GM15510 (cell line): Measurements from ENCODE around the gene CLIC5.

Experiments
- POLR2A ChIP-seq: IDR thresholded peaks from 3 replicates; pipeline ENCODE4 v1.6.1; 2011; ENCODE audit warnings: borderline replicate concordance; ENCODE audit not compliant: insufficient read length; ENCODE audit errors: extremely low read depth

CLIC5 gene

DNA sequence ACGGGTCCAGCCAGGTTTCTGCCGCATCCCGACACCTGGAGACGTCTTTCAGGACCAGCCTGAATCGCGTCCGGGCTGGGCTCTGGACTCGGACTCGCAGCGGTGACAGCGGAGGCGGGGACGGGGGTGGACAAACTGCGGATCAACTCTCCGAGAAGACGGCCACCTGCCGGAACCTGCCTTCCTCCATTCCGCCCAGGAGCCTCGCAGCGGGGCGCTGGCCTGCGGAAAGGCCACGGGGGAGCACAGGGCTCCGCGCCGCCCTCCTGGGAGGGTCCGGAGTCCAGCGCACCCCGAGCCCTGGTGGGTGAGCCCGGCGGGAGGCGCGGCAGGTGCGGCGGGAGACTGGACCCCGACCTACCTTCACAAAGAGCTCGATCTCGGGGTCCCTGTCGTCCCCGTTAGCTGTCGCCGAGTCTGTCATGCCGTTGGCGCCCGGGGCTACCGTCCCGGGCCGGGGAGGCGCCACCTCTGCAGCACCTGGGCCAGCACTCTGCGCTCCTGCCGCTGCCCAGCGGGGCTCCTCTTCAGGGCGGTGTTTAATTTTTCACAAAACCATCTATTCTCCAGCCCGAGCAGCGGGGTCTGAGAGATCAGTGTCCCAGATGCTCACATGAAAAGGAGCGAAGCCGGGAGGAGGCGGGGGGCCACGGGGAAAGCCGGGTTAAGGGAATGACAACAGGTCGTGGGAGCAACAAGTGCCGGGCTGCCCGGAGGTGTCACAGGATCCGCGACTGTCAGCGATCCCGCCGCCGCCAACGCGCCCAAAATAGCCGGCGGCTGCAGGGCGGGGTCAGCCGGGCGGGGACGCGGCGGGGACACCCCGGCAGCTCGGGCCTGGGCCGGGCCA lies at the start of gene CLIC5:
TSS of gene CLIC5 (minus strand) at position 742 of the 850 bp plus-strand sequence. CDS start at position 424, 318 bp downstream.
- TF ChIP-seq POLR2A = no peak

GRCh38 chr6:46062991-46063390 lies 47.3 kb upstream of the CLIC5 start:
- no peak for TF ChIP-seq POLR2A

DNA sequence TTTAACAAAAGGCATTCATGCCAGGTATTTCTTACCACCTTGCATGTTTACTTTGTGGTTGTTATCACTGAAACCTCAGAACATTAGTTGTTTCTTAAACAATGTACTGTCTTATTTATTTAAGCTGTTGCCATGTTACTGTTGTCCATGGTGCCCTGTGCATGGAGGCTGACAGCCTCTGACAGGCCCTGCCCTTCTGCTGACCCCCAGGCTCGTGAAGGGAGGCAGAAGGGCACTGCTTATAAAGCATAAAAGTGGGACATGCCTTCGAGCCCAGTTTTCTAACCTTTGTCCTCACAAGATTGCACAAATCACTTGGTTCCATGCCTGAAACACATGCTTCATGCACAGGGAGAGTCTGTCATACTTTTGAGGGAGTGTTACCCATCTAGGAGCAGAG lies 46.7 kb upstream of the CLIC5 start:
- no peak for TF ChIP-seq POLR2A

DNA sequence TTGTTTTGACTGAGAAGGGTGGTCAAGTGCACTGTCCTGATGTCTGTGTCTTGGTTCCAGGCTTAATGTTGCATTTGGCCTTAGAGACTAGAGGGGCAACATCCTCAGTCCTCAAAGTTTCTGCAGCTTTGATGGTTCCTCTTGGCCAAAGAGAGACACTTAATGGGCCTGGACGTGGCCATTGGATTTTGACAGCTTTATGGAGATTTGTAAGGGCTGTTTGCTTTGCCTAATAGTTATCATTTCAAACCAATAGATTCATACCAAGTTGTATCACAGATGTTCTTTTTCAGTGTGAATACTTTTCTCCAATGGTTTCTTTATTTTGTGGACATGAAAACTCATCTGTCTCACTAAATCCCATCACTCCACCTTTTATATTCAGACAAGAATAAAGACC lies 45.8 kb upstream of the CLIC5 start:
- no peak for TF ChIP-seq POLR2A

DNA sequence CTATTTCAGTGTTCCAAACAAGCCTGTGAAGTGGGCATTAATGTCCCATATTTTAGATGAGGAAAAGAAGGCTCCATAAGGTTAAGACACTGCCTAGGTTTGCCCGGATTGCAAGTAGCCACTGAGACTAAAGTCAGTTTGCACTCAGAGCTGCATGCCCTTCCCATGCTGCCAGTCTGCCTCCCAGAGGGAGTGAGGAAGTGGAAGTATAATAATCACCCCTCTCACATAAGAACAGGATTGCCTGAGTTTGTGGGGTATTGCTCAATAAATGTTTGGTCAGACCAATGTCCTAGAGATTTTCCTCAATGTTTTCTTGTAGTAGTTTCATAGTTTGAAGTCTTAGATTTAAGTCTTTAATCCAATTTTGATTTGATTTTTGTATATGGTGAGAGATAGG lies 43.9 kb upstream of the CLIC5 start:
- no peak for TF ChIP-seq POLR2A

DNA sequence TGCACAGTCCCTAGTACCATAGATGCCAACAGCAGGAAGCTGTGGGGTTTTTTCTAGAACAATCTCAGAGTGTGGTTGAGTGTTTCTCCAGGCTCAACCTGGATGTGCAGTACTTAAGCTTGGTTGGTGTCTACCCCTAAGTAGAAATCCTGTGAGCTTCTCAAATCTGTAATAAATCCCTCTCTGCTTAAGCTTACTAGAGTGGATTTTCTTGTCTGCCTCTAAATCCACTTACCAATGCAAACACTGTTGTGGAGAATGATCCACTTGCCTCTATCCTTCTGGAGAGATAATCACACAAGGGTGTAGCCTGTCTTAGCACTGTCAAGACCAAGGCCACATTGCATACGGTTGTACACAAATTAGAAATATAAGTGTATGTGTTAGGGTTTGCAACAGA lies 43.3 kb upstream of the CLIC5 start:
- no peak for TF ChIP-seq POLR2A

GRCh38 chr6:46057792-46058191 lies 42.1 kb upstream of the CLIC5 start:
- no peak for TF ChIP-seq POLR2A

DNA sequence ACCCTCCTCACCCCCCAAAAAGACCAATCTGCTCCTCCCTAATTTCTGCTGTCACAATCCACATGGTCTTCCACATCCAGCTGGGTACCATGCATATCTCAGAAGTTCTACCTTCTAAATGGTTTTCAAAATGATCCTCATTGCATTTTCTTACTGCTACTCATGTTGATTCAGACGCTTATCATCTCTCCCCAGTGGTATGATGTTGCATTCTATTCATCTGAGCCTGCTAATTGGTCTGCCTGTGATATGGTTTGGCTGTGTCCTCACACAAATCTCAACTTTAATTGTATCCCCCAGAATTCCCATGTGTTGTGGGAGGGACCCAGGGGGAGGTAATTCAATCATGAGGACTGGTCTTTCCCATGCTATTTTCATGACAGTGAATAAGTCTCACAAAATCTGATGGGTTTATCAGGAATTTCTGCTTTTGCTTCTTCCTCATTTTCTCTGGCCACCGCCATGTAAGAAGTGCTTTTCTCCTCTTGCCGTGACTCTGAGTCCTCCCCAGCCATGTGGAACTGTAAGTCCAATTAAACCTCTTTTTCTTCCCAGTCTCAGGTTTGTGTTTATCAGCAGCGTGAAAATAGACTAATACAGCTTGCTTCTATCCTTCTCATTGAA lies 41.4 kb upstream of the CLIC5 start:
- no peak for TF ChIP-seq POLR2A

GRCh38 chr6:46054516-46054915 lies 38.9 kb upstream of the CLIC5 start:
- TF ChIP-seq POLR2A = no peak

GRCh38 chr6:46053039-46053933 lies 37.6 kb upstream of the CLIC5 start:
- no peak for TF ChIP-seq POLR2A

- no peak for TF ChIP-seq POLR2A
Observed at GRCh38 chr6:46052479-46052878, 36.8 kb upstream of the CLIC5 start.

GRCh38 chr6:46051962-46052361 lies 36.3 kb upstream of the CLIC5 start:
- no peak for TF ChIP-seq POLR2A

- no peak for TF ChIP-seq POLR2A
Observed at GRCh38 chr6:46050845-46051405, 35.3 kb upstream of the CLIC5 start.

GRCh38 chr6:46048646-46049297 lies 33.1 kb upstream of the CLIC5 start:
- TF ChIP-seq POLR2A = no peak
